ENCODE results near the gene SHPK.
"Not testable (repeated sequence)": the region's sequence is repeated elsewhere in the genome, so short reads cannot be mapped to it uniquely, and the experiment has no call there.

Gene SHPK

GRCh38 chr17:3596804-3597464 is 39.1 kb downstream of the SHPK start:
- in situ Hi-C loops (cut with HindIII; ENCODE audit: low pct_ligation_motif_present, low pct_unique_long_range_greater_than_20kb, low sequenced_read_pairs) = no loop called here
- no peak for DNase-seq

GRCh38 chr17:3594976-3595375 is 41.1 kb downstream of the SHPK start:
- in situ Hi-C loops (cut with HindIII; ENCODE audit: low pct_ligation_motif_present, low pct_unique_long_range_greater_than_20kb, low sequenced_read_pairs) = no loop called here
- DNase-seq = no peak

- DNase-seq = no peak
- in situ Hi-C loops (cut with HindIII; ENCODE audit: low pct_ligation_motif_present, low pct_unique_long_range_greater_than_20kb, low sequenced_read_pairs) = no loop called here
Measured at GRCh38 chr17:3594051-3594800, 41.8 kb downstream of the SHPK start.

GRCh38 chr17:3593384-3593783 is 42.7 kb downstream of the SHPK start:
- no peak for DNase-seq
- in situ Hi-C loops (cut with HindIII; ENCODE audit: low pct_ligation_motif_present, low pct_unique_long_range_greater_than_20kb, low sequenced_read_pairs) = no loop called here

- in situ Hi-C loops (cut with HindIII; ENCODE audit: low pct_ligation_motif_present, low pct_unique_long_range_greater_than_20kb, low sequenced_read_pairs) = no loop called here
- DNase-seq = no peak
Measured at GRCh38 chr17:3592216-3592860, 43.7 kb downstream of the SHPK start.

- DNase-seq = no peak
- in situ Hi-C loops (cut with HindIII; ENCODE audit: low pct_ligation_motif_present, low pct_unique_long_range_greater_than_20kb, low sequenced_read_pairs) = no loop called here
Measured at GRCh38 chr17:3590768-3591167, 45.3 kb downstream of the SHPK start.

- in situ Hi-C loops (cut with HindIII; ENCODE audit: low pct_ligation_motif_present, low pct_unique_long_range_greater_than_20kb, low sequenced_read_pairs) = no loop called here
- DNase-seq = no peak
Measured at GRCh38 chr17:3590231-3590630, 45.8 kb downstream of the SHPK start.

- in situ Hi-C loops (cut with HindIII; ENCODE audit: low pct_ligation_motif_present, low pct_unique_long_range_greater_than_20kb, low sequenced_read_pairs) = no loop called here
Measured at GRCh38 chr17:3589784-3590183, 46.3 kb downstream of the SHPK start.

GRCh38 chr17:3585826-3586225 is 50.2 kb downstream of the SHPK start:
- in situ Hi-C loops (cut with HindIII; ENCODE audit: low pct_ligation_motif_present, low pct_unique_long_range_greater_than_20kb, low sequenced_read_pairs) = no loop called here

More at GRCh38 chr17:3589784-3590183, 46.3 kb downstream of the SHPK start:
- no peak for DNase-seq

GRCh38 chr17:3583456-3583855 is 52.6 kb downstream of the SHPK start:
- no peak for DNase-seq
- in situ Hi-C loops (cut with HindIII; ENCODE audit: low pct_ligation_motif_present, low pct_unique_long_range_greater_than_20kb, low sequenced_read_pairs) = no loop called here

More at GRCh38 chr17:3585826-3586225, 50.2 kb downstream of the SHPK start:
- DNase-seq = no peak

GRCh38 chr17:3582915-3583314 is 53.1 kb downstream of the SHPK start:
- no peak for DNase-seq

GRCh38 chr17:3578667-3579066 is 57.4 kb downstream of the SHPK start:
- in situ Hi-C loops (cut with HindIII; ENCODE audit: low pct_ligation_motif_present, low pct_unique_long_range_greater_than_20kb, low sequenced_read_pairs); DNase-seq: not testable (repeated sequence)

More at GRCh38 chr17:3582915-3583314, 53.1 kb downstream of the SHPK start:
- in situ Hi-C loops (cut with HindIII; ENCODE audit: low pct_ligation_motif_present, low pct_unique_long_range_greater_than_20kb, low sequenced_read_pairs) = no loop called here

GRCh38 chr17:3576970-3577369 is 59.1 kb downstream of the SHPK start:
- no peak for DNase-seq
- in situ Hi-C loops (cut with HindIII; ENCODE audit: low pct_ligation_motif_present, low pct_unique_long_range_greater_than_20kb, low sequenced_read_pairs) = no loop called here

- DNase-seq = no peak
- in situ Hi-C loops (cut with HindIII; ENCODE audit: low pct_ligation_motif_present, low pct_unique_long_range_greater_than_20kb, low sequenced_read_pairs) = no loop called here
Measured at GRCh38 chr17:3575511-3575910, 60.5 kb downstream of the SHPK start.

GRCh38 chr17:3574231-3574630 is 61.8 kb downstream of the SHPK start:
- DNase-seq = no peak
- in situ Hi-C loops (cut with HindIII; ENCODE audit: low pct_ligation_motif_present, low pct_unique_long_range_greater_than_20kb, low sequenced_read_pairs) = no loop called here

GRCh38 chr17:3573246-3574100 is 62.6 kb downstream of the SHPK start:
- in situ Hi-C loops (cut with HindIII; ENCODE audit: low pct_ligation_motif_present, low pct_unique_long_range_greater_than_20kb, low sequenced_read_pairs) = no loop called here
- DNase-seq = no peak

- no peak for DNase-seq
- in situ Hi-C loops (cut with HindIII; ENCODE audit: low pct_ligation_motif_present, low pct_unique_long_range_greater_than_20kb, low sequenced_read_pairs) = no loop called here
Measured at GRCh38 chr17:3572231-3572630, 63.8 kb downstream of the SHPK start.

GRCh38 chr17:3571043-3571900 is 64.8 kb downstream of the SHPK start:
- no peak for DNase-seq
- in situ Hi-C loops (cut with HindIII; ENCODE audit: low pct_ligation_motif_present, low pct_unique_long_range_greater_than_20kb, low sequenced_read_pairs) = no loop called here
